NCI-H526 (cell line): ENCODE data around the gene SPRED1.

ENCODE experiments used
- DNase-seq, 2 experiments: peaks; one replicate each; lab custom pipeline; 2025; lab: John Stamatoyannopoulos, UW

The SPRED1 gene

GRCh38 chr15:38354315-38354929, 101.8 kb downstream of the SPRED1 start:
- DNase-seq, result peak; percentile 50 to 72

- DNase-seq, result no peak
Observed at GRCh38 chr15:38362355-38362754, 109.7 kb downstream of the SPRED1 start.

- DNase-seq, result no peak
Observed at GRCh38 chr15:38367476-38367875, 114.8 kb downstream of the SPRED1 start.

GRCh38 chr15:38369936-38370478, 117.4 kb downstream of the SPRED1 start:
- no peak for DNase-seq

GRCh38 chr15:38373016-38373415, 120.4 kb downstream of the SPRED1 start:
- no peak for DNase-seq

- no peak for DNase-seq
Observed at GRCh38 chr15:38374029-38374428, 121.4 kb downstream of the SPRED1 start.

GRCh38 chr15:38374556-38374955, 121.9 kb downstream of the SPRED1 start:
- no peak for DNase-seq

- no peak for DNase-seq
Observed at GRCh38 chr15:38376081-38376480, 123.4 kb downstream of the SPRED1 start.

- DNase-seq, result no peak
Observed at GRCh38 chr15:38377636-38378035, 125.0 kb downstream of the SPRED1 start.

GRCh38 chr15:38378161-38378560, 125.5 kb downstream of the SPRED1 start:
- DNase-seq, result no peak

- DNase-seq, result peak; percentile 9 to 65
Observed at GRCh38 chr15:38389924-38390542, 137.4 kb downstream of the SPRED1 start.

GRCh38 chr15:38391191-38391590, 138.6 kb downstream of the SPRED1 start:
- DNase-seq, result no peak

- no peak for DNase-seq
Observed at GRCh38 chr15:38398134-38398533, 145.5 kb downstream of the SPRED1 start.

- no peak for DNase-seq
Observed at GRCh38 chr15:38401106-38401505, 148.5 kb downstream of the SPRED1 start.

- no peak for DNase-seq
Observed at GRCh38 chr15:38401701-38402100, 149.1 kb downstream of the SPRED1 start.

- no peak for DNase-seq
Observed at GRCh38 chr15:38406436-38406835, 153.8 kb downstream of the SPRED1 start.
